GM19193 (cell line): ENCODE measurements around the gene FBXW11.

ENCODE experiments used
- POLR2A ChIP-seq: IDR thresholded peaks from 4 replicates; pipeline ENCODE4 v1.6.1; 2011; ENCODE audit not compliant: insufficient read depth, insufficient read length; ENCODE audit errors: extremely low read depth

The FBXW11 gene

DNA sequence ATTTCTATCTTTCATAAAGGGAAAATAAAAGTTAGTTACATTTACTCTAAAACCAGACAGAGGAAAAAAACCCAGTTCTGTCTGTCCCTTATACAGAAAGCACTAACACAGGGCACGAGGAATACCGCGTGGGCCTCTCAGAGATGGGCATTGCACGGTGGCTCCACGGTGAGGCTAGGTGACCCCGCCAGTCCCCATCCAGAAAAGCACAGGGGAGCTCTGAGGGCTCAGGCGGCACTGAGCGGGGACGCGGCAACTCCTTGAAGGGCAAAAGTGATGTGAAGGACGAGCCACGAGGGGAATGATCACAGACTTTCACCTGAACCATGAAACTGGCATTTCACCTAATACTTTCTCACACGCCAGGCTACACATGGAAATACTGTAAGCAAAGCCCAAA, 35.7 kb upstream of the FBXW11 start:
- no peak for TF ChIP-seq POLR2A

GRCh38 chr5:172038167-172038566, 31.7 kb upstream of the FBXW11 start:
- no peak for TF ChIP-seq POLR2A

DNA sequence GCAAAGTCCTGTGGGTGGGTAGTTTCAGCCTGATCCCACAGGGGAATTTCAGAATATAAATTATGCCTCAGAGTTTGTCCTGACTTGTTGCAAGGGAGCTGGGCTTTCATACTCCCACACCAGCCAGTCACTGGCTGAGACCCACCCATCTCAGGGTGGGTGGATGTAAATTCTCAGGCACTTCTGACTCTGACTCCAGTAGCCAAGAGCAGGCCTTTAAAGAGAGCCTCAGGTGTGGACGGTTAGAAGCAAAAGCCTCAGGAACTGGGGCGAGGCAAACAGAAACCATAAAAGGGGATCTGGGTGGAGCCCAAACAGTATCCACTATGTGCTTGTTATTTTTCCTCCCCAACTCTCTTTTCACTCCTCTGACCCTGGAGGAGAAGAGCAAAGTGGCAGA, 28.6 kb upstream of the FBXW11 start:
- no peak for TF ChIP-seq POLR2A

- no peak for TF ChIP-seq POLR2A
Observed at GRCh38 chr5:172031894-172032461, 25.5 kb upstream of the FBXW11 start.

- no peak for TF ChIP-seq POLR2A
Observed at GRCh38 chr5:172029876-172030275, 23.4 kb upstream of the FBXW11 start.

DNA sequence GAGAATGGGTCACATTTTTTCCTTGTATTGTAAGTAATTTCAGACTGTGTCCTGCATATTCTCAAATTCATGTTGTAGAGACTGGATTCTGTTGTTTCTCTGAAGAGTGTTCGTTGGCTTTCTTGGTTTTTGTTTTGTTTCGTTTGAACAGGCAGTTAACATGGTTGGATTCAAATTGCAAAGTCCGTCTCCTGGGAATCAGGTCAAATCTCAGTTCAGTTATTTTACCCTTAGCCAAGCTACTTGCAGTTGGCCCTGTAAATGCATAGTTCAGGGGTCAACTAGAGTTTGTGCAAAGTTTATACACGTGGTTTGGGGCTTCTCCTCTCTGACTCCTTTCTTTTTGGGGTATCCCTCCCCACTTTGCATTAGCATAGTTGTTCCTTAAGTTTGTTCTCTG, 21.7 kb upstream of the FBXW11 start:
- no peak for TF ChIP-seq POLR2A

DNA sequence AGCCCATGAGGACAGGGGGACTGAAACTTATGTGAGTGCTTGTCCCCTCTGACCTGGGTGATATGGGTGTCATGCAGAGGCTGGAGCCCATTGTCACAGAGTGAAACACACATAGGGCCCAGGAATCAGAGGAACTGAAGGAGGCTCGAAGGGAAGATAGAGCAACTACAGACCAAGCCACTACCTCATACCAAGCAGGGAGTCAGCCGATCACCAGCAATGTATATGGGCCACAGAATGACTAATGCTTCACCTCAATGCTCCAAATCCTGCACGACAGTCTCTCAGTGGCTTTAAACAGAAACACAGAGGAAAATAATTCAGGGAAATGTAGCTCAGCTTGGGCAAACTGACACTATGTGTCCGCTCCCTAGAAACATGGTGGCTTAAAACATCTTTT, 8.9 kb upstream of the FBXW11 start:
- no peak for TF ChIP-seq POLR2A

GRCh38 chr5:172010278-172010677, 3.8 kb upstream of the FBXW11 start:
- TF ChIP-seq POLR2A, result no peak

DNA sequence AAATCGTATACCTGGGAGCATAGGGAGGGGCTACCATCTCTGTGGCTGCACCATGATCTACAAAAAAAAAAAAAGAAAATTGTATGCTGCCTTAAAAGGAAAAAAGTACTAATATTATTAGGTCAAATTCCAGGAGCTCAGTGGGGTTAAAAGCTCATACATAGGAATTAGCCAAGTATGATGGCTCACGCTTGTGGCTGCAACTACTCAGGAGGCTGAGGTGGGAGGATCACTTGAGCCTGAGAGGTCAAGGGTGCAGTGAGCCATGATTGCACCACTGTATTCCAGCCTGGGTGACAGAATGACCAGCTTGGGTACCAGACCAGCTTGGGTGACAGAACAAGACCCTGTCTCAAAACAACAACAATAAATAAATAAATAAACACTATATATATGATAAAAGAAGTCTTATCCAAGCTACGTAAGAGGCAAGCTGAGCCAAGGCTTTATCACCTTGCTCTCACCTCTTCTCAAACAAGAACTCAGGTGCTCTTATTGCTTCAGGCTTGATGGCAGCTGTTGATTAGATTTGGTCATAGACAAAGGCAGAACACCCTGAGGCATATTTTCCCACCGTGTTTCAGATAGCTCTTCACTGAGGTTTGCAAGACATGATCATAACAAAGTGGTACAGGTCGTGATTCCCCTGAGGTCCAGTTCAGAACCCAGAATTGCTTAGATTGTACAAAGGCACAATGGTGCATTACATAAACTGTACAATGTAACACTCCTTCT, 3.3 kb upstream of the FBXW11 start:
- no peak for TF ChIP-seq POLR2A

DNA sequence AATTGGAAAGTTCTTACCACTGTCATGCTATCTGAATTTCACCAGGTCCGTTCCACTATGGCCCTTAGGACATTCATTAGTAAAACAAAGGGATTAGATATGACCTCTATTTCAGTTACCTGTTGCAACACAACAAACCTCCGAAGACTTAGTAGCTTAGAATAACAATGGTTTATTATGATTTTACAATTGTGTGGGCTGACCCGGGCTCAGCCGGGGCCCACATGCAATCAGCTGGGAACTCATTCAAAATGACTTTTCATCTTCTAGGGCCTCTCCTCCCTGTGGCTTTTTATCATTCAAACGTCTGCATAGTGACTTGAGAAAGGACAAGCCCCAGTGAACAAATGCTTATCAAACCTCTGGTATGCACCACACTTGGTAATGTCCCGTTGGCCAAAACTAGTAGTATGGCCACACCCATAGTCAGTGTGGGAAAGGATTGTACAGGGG, 2.3 kb upstream of the FBXW11 start:
- TF ChIP-seq POLR2A, result no peak

GRCh38 chr5:172008111-172008455, 1.6 kb upstream of the FBXW11 start:
- TF ChIP-seq POLR2A, result no peak

GRCh38 chr5:172007175-172008110, 1.0 kb upstream of the FBXW11 start:
- no peak for TF ChIP-seq POLR2A

DNA sequence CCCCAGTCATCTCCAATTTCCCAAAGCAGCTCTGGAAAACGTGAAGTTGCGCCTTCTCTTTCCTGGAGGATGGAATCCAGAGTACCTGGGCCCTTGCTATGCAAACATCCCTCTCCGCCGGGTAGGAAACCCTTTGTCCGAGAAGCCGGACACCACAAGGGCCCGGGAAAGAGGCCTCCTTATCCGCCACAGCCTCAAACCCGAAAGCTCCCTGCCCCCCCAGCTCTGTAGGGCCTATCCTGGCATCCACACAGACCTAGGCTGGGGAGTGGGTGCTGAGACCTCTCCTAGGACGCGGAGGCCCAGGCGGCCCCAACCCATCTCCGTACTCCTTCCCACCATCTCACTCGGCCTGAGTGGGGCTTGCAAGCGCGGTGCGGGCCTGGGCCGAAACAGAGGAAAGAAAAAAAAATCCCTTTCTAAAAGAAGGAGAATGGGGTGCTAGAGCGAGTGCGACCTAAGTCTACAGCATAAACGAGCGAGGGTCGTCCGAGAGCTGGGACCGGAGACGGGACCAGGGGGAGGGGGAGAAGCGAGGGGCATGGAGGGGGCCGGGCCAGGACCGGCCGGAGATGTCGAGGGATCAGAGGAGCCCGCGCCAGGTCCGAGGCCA, 624 bp downstream of the FBXW11 start:
- no peak for TF ChIP-seq POLR2A

DNA sequence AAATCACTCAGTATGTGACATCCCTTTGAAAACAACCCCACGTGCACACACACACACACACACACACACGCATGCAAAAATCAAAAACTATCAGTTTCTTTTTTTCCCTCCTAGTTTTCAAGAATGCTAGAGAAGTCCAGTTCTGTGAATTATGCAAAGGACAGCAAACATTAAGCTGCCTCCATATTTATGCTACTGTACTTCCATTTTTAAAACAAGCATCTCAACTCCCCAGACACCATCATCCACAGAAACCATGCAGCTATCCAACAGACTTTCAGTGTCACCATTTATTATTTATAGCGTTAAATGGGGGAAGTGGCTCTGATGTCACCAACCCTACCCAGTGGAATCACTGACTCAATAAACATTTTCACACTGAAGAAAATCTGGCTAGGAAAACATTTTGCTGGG, 1.6 kb downstream of the FBXW11 start:
- no peak for TF ChIP-seq POLR2A

DNA sequence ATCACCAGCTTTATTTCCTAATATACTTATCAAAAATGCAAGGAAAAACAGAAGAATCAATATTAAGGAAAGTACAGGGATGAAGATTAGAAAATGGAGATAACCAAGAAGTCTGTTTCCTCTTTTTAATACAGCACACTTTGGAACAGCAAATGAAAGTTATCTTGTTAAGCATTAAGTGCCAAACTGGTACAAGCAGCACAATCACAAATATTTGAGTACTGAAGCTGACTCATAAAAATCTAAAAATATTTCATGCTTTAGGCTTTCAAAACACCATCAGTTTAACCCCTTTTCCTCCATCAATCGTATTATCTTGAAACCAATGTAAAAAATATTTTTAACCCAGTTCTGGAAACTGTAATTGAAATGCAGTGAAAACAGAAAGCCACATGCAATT, 2.7 kb downstream of the FBXW11 start:
- TF ChIP-seq POLR2A, result no peak
